K562 (cell line): Measurements from ENCODE around the gene HGFAC.

ENCODE experiments used
- CTCF ChIP-seq, 3 experiments: IDR thresholded peaks in 2 of 3; conservative IDR thresholded peaks in 1 of 3; 2 replicates each; pipeline ENCODE4 v1.5.1; 2011 to 2012; ENCODE audit warnings: low read length in 3 of 3, mild to moderate bottlenecking in 3 of 3, control low read depth in 2 of 3, improper control_type of control experiment in 1 of 3, inconsistent platforms in 1 of 3, low read depth in 1 of 3, mixed read lengths in 1 of 3, moderate library complexity in 1 of 3; ENCODE audit not compliant: insufficient read depth in 2 of 3
- JUN ChIP-seq, 2 experiments: sonication (generic) in 1 of 2; formaldehyde crosslinking in 1 of 2; IDR thresholded peaks; 2 replicates each; pipeline versions ENCODE4 v1.6.1 to v1.8.0; 2012 to 2022; ENCODE audit warnings: borderline replicate concordance in 2 of 2, mild to moderate bottlenecking in 2 of 2, improper control_type of control experiment in 1 of 2, low read depth in 1 of 2, low read length in 1 of 2, missing genetic modification reagents in 1 of 2
- JUND ChIP-seq, 2 experiments: IDR thresholded peaks; 2 replicates in 1 of 2; 3 replicates in 1 of 2; pipeline ENCODE4 v1.6.1; 2011; ENCODE audit warnings: borderline replicate concordance in 2 of 2, low read depth in 2 of 2, low read length in 2 of 2, improper control_type of control experiment in 1 of 2, missing biosample characterization in 1 of 2, missing genetic modification characterization in 1 of 2, missing genetic modification reagents in 1 of 2
- SAFB2 ChIP-seq: fragments of 200-400 bp; formaldehyde crosslinking; IDR thresholded peaks from 2 replicates; pipeline ENCODE4 v1.6.1; 2018; ENCODE audit warnings: borderline replicate concordance, low read length, low read depth, moderate library complexity; ENCODE audit not compliant: severe bottlenecking
- TF ChIP-seq, protein P1 (sequence below), 2 experiments: fragments of 450-650 bp; formaldehyde crosslinking in 1 of 2; IDR thresholded peaks; 2 replicates each; pipeline versions ENCODE4 v1.4.0 to v1.6.1; 2014 to 2020; ENCODE audit warnings: mild to moderate bottlenecking in 2 of 2, borderline replicate concordance in 1 of 2, low read depth in 1 of 2

- 0 out of 6 replicates have a peak, but pooled peaks of 2 of the 3 experiments have one; percentile 9 to 24 for TF ChIP-seq CTCF (IDR thresholded peaks at IDR 0.05 in 2 of 3, conservative IDR thresholded peaks at IDR 0.05 in 1 of 3; ENCODE audit: insufficient read depth in 2 of 3, low read depth in 1 of 3, low read length in 3 of 3)
- no peak for TF ChIP-seq SAFB2
- TF ChIP-seq, protein P1, sequence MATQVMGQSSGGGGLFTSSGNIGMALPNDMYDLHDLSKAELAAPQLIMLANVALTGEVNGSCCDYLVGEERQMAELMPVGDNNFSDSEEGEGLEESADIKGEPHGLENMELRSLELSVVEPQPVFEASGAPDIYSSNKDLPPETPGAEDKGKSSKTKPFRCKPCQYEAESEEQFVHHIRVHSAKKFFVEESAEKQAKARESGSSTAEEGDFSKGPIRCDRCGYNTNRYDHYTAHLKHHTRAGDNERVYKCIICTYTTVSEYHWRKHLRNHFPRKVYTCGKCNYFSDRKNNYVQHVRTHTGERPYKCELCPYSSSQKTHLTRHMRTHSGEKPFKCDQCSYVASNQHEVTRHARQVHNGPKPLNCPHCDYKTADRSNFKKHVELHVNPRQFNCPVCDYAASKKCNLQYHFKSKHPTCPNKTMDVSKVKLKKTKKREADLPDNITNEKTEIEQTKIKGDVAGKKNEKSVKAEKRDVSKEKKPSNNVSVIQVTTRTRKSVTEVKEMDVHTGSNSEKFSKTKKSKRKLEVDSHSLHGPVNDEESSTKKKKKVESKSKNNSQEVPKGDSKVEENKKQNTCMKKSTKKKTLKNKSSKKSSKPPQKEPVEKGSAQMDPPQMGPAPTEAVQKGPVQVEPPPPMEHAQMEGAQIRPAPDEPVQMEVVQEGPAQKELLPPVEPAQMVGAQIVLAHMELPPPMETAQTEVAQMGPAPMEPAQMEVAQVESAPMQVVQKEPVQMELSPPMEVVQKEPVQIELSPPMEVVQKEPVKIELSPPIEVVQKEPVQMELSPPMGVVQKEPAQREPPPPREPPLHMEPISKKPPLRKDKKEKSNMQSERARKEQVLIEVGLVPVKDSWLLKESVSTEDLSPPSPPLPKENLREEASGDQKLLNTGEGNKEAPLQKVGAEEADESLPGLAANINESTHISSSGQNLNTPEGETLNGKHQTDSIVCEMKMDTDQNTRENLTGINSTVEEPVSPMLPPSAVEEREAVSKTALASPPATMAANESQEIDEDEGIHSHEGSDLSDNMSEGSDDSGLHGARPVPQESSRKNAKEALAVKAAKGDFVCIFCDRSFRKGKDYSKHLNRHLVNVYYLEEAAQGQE (IDR thresholded peaks at IDR 0.05; ENCODE audit: borderline replicate concordance), result no peak
- TF ChIP-seq, protein P1 (CRISPR knock-in tag; IDR thresholded peaks at IDR 0.05; ENCODE audit: low read depth), result no peak
- no peak for TF ChIP-seq JUND (IDR thresholded peaks at IDR 0.05; ENCODE audit: borderline replicate concordance, low read depth, low read length)
- TF ChIP-seq JUND (tag; IDR thresholded peaks at IDR 0.05; ENCODE audit: borderline replicate concordance, low read depth, low read length), result no peak
- TF ChIP-seq JUN (IDR thresholded peaks at IDR 0.05; ENCODE audit: borderline replicate concordance, low read depth, low read length), result no peak
- no peak for TF ChIP-seq JUN (CRISPR knock-in tag; IDR thresholded peaks at IDR 0.05; ENCODE audit: borderline replicate concordance)
Measured at GRCh38 chr4:3476341-3476747, 34.6 kb downstream of the HGFAC start.
